GM12878 (cell line): ENCODE measurements around the gene BCKDHA. TPM values are rescaled to one million over a fixed set of nuclear protein-coding genes. Genes with fewer than 3 reads are reported as not detected.

ENCODE experiments used
- ASH2L ChIP-seq: fragments of 300-600, 200-600 bp; sonication (generic); IDR thresholded peaks from 2 replicates; pipeline ENCODE4 v1.6.1; 2017; ENCODE audit warnings: low read depth, mild to moderate bottlenecking, borderline replicate concordance
- BCLAF1 ChIP-seq: fragments of 450-650 bp; IDR thresholded peaks from 2 replicates; pipeline ENCODE4 v1.6.1; 2017; ENCODE audit warnings: antibody characterized with exemption, mild to moderate bottlenecking, moderate library complexity
- CEBPB ChIP-seq, 2 experiments: fragments of 150-350 bp in 1 of 2; IDR thresholded peaks; 2 replicates each; pipeline ENCODE4 v1.6.1; 2012 to 2014; ENCODE audit warnings: low read depth in 2 of 2, low read length in 2 of 2, borderline replicate concordance in 1 of 2, inconsistent platforms in 1 of 2
- EGR1 ChIP-seq, 2 experiments: IDR thresholded peaks; 1 replicate in 1 of 2; 2 replicates in 1 of 2; pipeline ENCODE4 v1.6.1; 2011 to 2012; ENCODE audit warnings: low read depth in 2 of 2, low read length in 2 of 2, borderline replicate concordance in 1 of 2, mild to moderate bottlenecking in 1 of 2, moderate library complexity in 1 of 2
- NBN ChIP-seq: fragments of 450-650 bp; IDR thresholded peaks from 2 replicates; pipeline ENCODE4 v1.6.1; 2016
- NFYB ChIP-seq: IDR thresholded peaks from 2 replicates; pipeline ENCODE4 v1.6.1; 2011; ENCODE audit warnings: low read depth, mild to moderate bottlenecking, low read length, improper control_type of control experiment, moderate library complexity; ENCODE audit not compliant: insufficient read depth
- PBX3 ChIP-seq: IDR thresholded peaks from 2 replicates; pipeline ENCODE4 v1.6.1; 2011; ENCODE audit warnings: mild to moderate bottlenecking, low read depth, low read length, moderate library complexity; ENCODE audit not compliant: insufficient replicate concordance
- POLR2AphosphoS5 ChIP-seq: IDR thresholded peaks from 2 replicates; pipeline ENCODE4 v1.6.1; 2011; ENCODE audit warnings: mild to moderate bottlenecking, low read length, inconsistent platforms
- RAD21 ChIP-seq: IDR thresholded peaks from 2 replicates; pipeline ENCODE4 v1.6.1; 2011; ENCODE audit warnings: mild to moderate bottlenecking, low read depth, low read length, moderate library complexity; ENCODE audit not compliant: insufficient read depth
- RCOR1 ChIP-seq: conservative IDR thresholded peaks from 2 replicates; pipeline ENCODE4 v1.6.1; 2012; ENCODE audit warnings: low read depth, low read length, improper control_type of control experiment
- SIX5 ChIP-seq: IDR thresholded peaks from 2 replicates; pipeline ENCODE4 v1.6.1; 2011; ENCODE audit warnings: mild to moderate bottlenecking, low read depth, low read length, moderate library complexity; ENCODE audit not compliant: severe bottlenecking
- TCF12 ChIP-seq: IDR thresholded peaks from 2 replicates; pipeline ENCODE4 v1.6.1; 2011; ENCODE audit warnings: low read depth, mild to moderate bottlenecking, low read length
- ZBTB11 ChIP-seq: fragments of 450-650 bp; formaldehyde crosslinking; IDR thresholded peaks from 2 replicates; pipeline ENCODE4 v1.5.0; 2022; ENCODE audit warnings: mild to moderate bottlenecking, missing genetic modification characterization
- ZNF687 ChIP-seq: fragments of 450-650 bp; IDR thresholded peaks from 2 replicates; pipeline ENCODE4 v1.6.1; 2017; ENCODE audit warnings: mild to moderate bottlenecking, moderate library complexity
- polyA plus RNA-seq, 11 experiments: library from polyadenylated mRNA; depleted of rRNA in 4 of 11; unstranded in 6 of 11; stranded (reverse) in 5 of 11; fragments of >200 nt; fragmentation: Nextera tagmentation in 4 of 11; fragmentation: Illumina TruSeq in 1 of 11; extraction: Ambion mirVana in 4 of 11; extraction: Trizol in 1 of 11; gene quantifications; 1 replicate in 1 of 11; 2 replicates in 10 of 11; pipeline versions ENCODE4 v1.2.1 to v1.2.3, GENCODE V29; 2011 to 2016; ENCODE audit warnings: inconsistent platforms in 2 of 11, missing spikeins in 2 of 11, low read depth in 1 of 11
- total RNA-seq, 4 experiments: library from RNA; depleted of rRNA in 3 of 4; stranded (reverse); fragments of >200 nt in 3 of 4; fragmentation: Illumina TruSeq in 1 of 4; extraction: Trizol in 1 of 4; gene quantifications; 2 replicates each; pipeline versions ENCODE4 v1.2.1 to v1.2.3, GENCODE V29; 2013 to 2021

The BCKDHA gene
- total and polyA plus RNA-seq, 10 of the 15 experiments (the other 5 are each of a cell fraction or from before 2014, with no cell fraction given), result 9.9 to 107 (median 46.4) TPM

GRCh38 chr19:41439441-41440222, 42.0 kb downstream of the BCKDHA start, which contains the start of gene DMAC2 (continued):
- TF ChIP-seq PBX3, result no peak
- peak in 1 of 2 experiments; percentile 65; a peak in 1 of 4 replicates for TF ChIP-seq CEBPB (IDR thresholded peaks at IDR 0.05; ENCODE audit: borderline replicate concordance in 1 of 2, low read depth in 2 of 2, low read length in 2 of 2)
- peak; percentile 41 for TF ChIP-seq RAD21
- TF ChIP-seq TCF12, result 0 out of 2 replicates have a peak, but pooled peaks have one; percentile 30
- peak; percentile 74; the same call in 1 of the 2 replicates for TF ChIP-seq NFYB
- TF ChIP-seq ASH2L, result peak; percentile 60; the same call in 1 of the 2 replicates
- TF ChIP-seq SIX5, result peak; percentile 29
- TF ChIP-seq ZNF687, result no peak
- peak; percentile 87; the same call in 1 of the 2 replicates for TF ChIP-seq NBN
- TF ChIP-seq RCOR1, result no peak
- TF ChIP-seq ZBTB11, result no peak
- TF ChIP-seq BCLAF1, result no peak
- TF ChIP-seq EGR1 (IDR thresholded peaks at IDR 0.05; ENCODE audit: borderline replicate concordance in 1 of 2, low read depth in 2 of 2, low read length in 2 of 2), result peak in 1 of 2 experiments; percentile 24; a peak in 1 of 3 replicates
- TF ChIP-seq POLR2AphosphoS5, result peak; percentile 89
